ENCODE data around the gene METTL17. TPM values are rescaled to one million over a fixed set of nuclear protein-coding genes. Genes with fewer than 3 reads are reported as not detected.
"Not testable (repeated sequence)": the region's sequence is repeated elsewhere in the genome, so short reads cannot be mapped to it uniquely, and the experiment has no call there.

METTL17 gene
- total RNA-seq, 1 experiment from 2014 or later: 100 TPM

GRCh38 chr14:21023817-21024584 lies 34.2 kb downstream of the METTL17 start:
- DNase-seq (ENCODE audit: low read depth): no peak

- no peak for DNase-seq (ENCODE audit: low read depth)
Observed at GRCh38 chr14:21024585-21025370, 35.0 kb downstream of the METTL17 start, which contains the start of gene NDRG2. TSS of gene NDRG2 (minus strand) at chr14:21025061. CDS start at chr14:21023315, 1,746 bp downstream.

- no peak for DNase-seq (ENCODE audit: low read depth)
Observed at GRCh38 chr14:21025371-21026273, 35.8 kb downstream of the METTL17 start.

GRCh38 chr14:21026274-21026987 lies 36.7 kb downstream of the METTL17 start:
- no peak for DNase-seq (ENCODE audit: low read depth)

GRCh38 chr14:21026988-21027315 lies 37.2 kb downstream of the METTL17 start:
- no peak for DNase-seq (ENCODE audit: low read depth)

GRCh38 chr14:21029917-21030316 lies 40.1 kb downstream of the METTL17 start, which contains the start of gene TPPP2:
TSS of gene TPPP2 (plus strand) at chr14:21030217. CDS start at chr14:21030582, 365 bp downstream.
- no peak for DNase-seq (ENCODE audit: low read depth)

- no peak for DNase-seq (ENCODE audit: low read depth)
Observed at GRCh38 chr14:21030531-21030930, 40.8 kb downstream of the METTL17 start.

GRCh38 chr14:21032326-21033132 lies 42.7 kb downstream of the METTL17 start:
- no peak for DNase-seq (ENCODE audit: low read depth)

GRCh38 chr14:21033133-21033698 lies 43.4 kb downstream of the METTL17 start:
- DNase-seq (ENCODE audit: low read depth): no peak

GRCh38 chr14:21034707-21035106 lies 44.9 kb downstream of the METTL17 start, which contains the start of gene RNASE13:
TSS of gene RNASE13 (minus strand) at chr14:21034807. CDS start at chr14:21034288, 519 bp downstream.
- no peak for DNase-seq (ENCODE audit: low read depth)

GRCh38 chr14:21036751-21037150 lies 47.0 kb downstream of the METTL17 start:
- peak; percentile 50 for DNase-seq (ENCODE audit: low read depth)

- DNase-seq (ENCODE audit: low read depth): no peak
Observed at GRCh38 chr14:21037156-21037555, 47.4 kb downstream of the METTL17 start.

GRCh38 chr14:21038441-21039422 lies 49.0 kb downstream of the METTL17 start:
- no peak for DNase-seq (ENCODE audit: low read depth)

- peak; percentile 67 for DNase-seq (ENCODE audit: low read depth)
Observed at GRCh38 chr14:21039585-21040369, 50.0 kb downstream of the METTL17 start.

GRCh38 chr14:21040370-21040925 lies 50.7 kb downstream of the METTL17 start:
- no peak for DNase-seq (ENCODE audit: low read depth)

- not testable (repeated sequence) for DNase-seq (ENCODE audit: low read depth)
Observed at GRCh38 chr14:21040941-21041340, 51.2 kb downstream of the METTL17 start.
